ENCODE results near the gene CCL20.

DNA sequence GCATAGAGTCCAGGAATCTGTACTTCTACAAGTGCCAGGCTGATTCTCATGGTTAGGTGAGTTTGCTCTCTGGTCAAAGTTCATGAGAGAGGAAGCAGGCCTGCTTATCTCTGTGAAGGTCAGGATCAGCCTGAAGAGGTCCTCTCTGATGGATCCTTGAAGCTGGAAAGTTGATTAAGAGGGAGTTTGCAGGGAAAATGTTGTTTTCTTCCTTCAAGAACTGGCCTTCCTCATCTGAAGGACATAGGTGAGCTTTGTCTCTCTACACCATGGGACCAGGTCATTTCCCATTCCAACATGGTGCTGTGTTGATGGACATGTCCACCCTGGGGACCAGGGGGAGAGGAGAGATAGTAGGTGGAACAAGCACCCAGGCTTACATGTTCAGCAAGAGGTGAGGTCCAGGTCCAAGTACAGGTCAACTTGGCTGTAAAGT is 14.9 kb downstream of the CCL20 start:
- TF ChIP-seq, protein P1, sequence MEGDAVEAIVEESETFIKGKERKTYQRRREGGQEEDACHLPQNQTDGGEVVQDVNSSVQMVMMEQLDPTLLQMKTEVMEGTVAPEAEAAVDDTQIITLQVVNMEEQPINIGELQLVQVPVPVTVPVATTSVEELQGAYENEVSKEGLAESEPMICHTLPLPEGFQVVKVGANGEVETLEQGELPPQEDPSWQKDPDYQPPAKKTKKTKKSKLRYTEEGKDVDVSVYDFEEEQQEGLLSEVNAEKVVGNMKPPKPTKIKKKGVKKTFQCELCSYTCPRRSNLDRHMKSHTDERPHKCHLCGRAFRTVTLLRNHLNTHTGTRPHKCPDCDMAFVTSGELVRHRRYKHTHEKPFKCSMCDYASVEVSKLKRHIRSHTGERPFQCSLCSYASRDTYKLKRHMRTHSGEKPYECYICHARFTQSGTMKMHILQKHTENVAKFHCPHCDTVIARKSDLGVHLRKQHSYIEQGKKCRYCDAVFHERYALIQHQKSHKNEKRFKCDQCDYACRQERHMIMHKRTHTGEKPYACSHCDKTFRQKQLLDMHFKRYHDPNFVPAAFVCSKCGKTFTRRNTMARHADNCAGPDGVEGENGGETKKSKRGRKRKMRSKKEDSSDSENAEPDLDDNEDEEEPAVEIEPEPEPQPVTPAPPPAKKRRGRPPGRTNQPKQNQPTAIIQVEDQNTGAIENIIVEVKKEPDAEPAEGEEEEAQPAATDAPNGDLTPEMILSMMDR (IDR thresholded peaks at IDR 0.05; ENCODE audit: insufficient read depth, low read depth, low read length) = no peak
- TF ChIP-seq EZH2 (IDR thresholded peaks at IDR 0.05; ENCODE audit: insufficient read depth, low read length) = no peak

Measured in astrocyte (in vitro differentiated cells and primary cell).